BE2C (cell line): Measurements from ENCODE around the gene PLA2G7.

ENCODE experiments used
- DNase-seq: peaks from one replicate; pipeline ENCODE4 v3.0.0-alpha.2; 2020
- H3K27me3 ChIP-seq: fragments of 250-450 bp; sonication (Bioruptor Pico); 2 replicates; pipeline ENCODE4 v1.5.1; 2020; ENCODE audit warnings: mild to moderate bottlenecking
- H3K36me3 ChIP-seq: fragments of 250-450 bp; sonication (Bioruptor Pico); 2 replicates; pipeline ENCODE4 v1.5.1; 2020; ENCODE audit warnings: mild to moderate bottlenecking
- H3K4me1 ChIP-seq: fragments of 250-450 bp; sonication (Bioruptor Pico); 2 replicates; pipeline ENCODE4 v1.5.1; 2020
- H3K4me3 ChIP-seq: 2 replicates; pipeline ENCODE4 v1.5.1; 2011; ENCODE audit warnings: low read depth, low read length
- H3K9me3 ChIP-seq: fragments of 250-450 bp; sonication (Bioruptor Pico); 2 replicates; pipeline ENCODE4 v1.5.1; 2020
- TF ChIP-seq, protein P1 (sequence below): IDR thresholded peaks from 2 replicates; pipeline ENCODE4 v1.5.1; 2012; ENCODE audit warnings: mild to moderate bottlenecking, low read depth, low read length

PLA2G7 gene

DNA sequence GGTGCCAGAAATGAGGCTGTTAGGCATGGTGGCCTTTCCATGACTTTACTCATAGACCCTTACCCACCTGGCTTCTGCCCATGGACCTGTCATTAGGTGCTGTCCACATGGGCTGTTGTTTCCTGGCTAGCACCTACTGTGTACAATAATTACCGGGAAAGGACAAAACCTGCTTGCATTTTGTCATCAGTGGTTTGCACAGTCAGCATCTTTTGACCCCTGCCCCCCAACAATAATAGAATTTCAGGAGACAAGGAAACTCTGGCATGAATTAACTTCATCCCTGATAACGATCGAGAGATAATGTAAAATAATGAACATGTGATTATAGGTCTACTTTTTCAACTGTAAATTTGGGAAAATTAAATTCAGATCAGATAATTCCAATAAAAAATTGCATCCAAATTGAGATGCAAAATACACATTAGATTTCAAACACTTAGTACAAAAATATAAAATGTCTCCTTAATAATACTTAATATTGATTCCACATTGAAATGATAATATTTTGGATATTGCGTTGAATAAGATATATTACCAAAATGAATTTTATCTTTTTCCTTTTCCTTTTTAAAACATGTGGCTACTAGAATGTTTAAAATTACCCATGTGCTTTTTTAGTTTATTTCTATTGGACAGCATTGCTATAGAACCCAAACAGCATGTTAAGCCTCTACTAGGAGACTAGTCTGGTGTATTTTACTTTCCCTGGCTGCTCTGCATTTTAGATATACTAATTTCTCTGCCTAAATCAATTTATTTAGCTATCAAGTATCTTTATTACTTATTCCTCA is 24.0 kb upstream of the PLA2G7 start:
- Histone ChIP-seq H3K9me3 (no peaks in the 10 kb centered on the region), H3K4me1 (no peaks in the 10 kb centered on the region), H3K27me3 (no peaks in the 10 kb centered on the region), H3K4me3 (no peak overlapping the region), H3K36me3 (no peaks in the 10 kb centered on the region)
- TF ChIP-seq, protein P1, sequence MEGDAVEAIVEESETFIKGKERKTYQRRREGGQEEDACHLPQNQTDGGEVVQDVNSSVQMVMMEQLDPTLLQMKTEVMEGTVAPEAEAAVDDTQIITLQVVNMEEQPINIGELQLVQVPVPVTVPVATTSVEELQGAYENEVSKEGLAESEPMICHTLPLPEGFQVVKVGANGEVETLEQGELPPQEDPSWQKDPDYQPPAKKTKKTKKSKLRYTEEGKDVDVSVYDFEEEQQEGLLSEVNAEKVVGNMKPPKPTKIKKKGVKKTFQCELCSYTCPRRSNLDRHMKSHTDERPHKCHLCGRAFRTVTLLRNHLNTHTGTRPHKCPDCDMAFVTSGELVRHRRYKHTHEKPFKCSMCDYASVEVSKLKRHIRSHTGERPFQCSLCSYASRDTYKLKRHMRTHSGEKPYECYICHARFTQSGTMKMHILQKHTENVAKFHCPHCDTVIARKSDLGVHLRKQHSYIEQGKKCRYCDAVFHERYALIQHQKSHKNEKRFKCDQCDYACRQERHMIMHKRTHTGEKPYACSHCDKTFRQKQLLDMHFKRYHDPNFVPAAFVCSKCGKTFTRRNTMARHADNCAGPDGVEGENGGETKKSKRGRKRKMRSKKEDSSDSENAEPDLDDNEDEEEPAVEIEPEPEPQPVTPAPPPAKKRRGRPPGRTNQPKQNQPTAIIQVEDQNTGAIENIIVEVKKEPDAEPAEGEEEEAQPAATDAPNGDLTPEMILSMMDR, result no peak
- DNase-seq, result no peak

DNA sequence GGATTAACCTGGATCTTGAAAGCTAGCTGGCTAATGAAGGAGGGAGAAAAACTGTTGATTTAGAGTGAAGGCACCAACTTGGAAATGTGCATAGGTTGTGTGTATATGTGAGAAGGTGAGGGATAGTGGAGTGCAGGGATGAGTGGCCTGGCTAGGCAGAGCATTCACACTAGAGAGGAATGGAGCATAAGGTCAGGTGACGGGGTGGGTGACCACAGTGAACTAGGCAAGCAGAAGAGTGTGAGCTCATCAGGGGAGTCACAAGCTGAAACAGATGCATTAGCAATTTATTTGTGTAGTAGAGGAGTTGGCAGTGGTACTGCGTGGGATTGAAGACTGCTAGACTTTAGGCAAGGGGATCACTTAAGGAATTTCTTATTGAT is 22.0 kb upstream of the PLA2G7 start:
- DNase-seq, result no peak
- Histone ChIP-seq H3K27me3 (no peaks in the 10 kb centered on the region), H3K4me1 (no peaks in the 10 kb centered on the region), H3K9me3 (no peaks in the 10 kb centered on the region), H3K4me3 (no peak overlapping the region), H3K36me3 (no peaks in the 10 kb centered on the region)
- TF ChIP-seq, protein P1, result no peak

DNA sequence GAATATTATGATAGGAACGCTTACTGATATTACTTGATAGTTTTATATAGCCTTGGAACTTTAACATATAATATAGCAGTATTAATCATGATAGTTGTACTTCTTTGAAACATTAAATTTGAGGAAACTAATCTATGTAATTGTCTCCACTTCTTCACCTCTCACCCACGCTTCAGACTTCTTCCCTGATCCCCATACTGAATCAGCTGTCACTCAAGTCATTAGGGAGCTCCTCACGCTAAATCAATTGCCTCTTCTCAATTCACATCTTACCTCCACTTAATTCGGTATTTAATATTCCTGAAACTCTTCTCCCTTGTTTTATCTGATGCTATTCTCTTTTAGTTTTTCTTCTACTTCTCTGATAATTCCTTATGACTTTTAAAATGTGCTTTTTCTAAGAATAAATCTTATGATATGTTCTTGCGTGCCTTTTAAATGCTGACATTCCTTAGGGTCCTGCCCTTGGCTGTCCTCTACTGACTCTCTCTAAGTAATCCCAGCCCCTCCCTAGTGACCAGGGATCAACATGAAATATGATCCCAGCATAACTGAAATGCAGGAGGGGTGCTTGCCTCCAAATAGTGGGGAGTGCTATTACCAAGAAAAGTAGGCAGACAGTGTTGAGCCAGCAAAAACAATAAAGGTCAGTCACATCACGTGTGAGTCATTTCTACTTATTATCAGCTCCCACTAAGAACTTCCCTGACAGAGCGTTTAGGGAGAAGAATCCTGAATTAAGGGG is 21.5 kb upstream of the PLA2G7 start:
- TF ChIP-seq, protein P1, result no peak
- no peak overlapping the region for H3K4me3 ChIP-seq
- DNase-seq, result no peak
- H3K27me3 ChIP-seq, result no peaks in the 10 kb centered on the region
- H3K9me3 ChIP-seq, result no peaks in the 10 kb centered on the region
- H3K36me3 ChIP-seq, result no peaks in the 10 kb centered on the region
- H3K4me1 ChIP-seq, result no peaks in the 10 kb centered on the region

DNA sequence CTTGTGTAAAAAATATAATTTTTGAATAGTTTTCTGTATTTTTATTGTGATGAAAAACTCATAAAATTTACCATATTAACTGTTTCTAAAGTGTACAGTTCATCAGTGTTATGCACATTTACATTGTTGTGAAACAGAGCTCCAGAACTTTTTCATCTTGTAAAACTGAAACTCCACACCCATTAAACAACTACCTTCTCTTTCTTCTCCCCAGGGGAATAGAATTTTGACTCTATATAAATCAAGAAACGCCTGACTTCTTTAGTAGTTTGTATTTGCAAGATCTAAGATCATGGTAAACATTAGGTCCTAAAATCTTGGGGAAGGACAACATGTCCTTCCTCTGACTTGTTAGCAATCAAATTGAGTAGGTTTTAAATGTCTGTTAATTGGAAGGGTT is 20.7 kb upstream of the PLA2G7 start:
- H3K4me1 ChIP-seq, result no peaks in the 10 kb centered on the region
- TF ChIP-seq, protein P1, result no peak
- H3K9me3 ChIP-seq, result no peaks in the 10 kb centered on the region
- no peaks in the 10 kb centered on the region for H3K36me3 ChIP-seq
- no peak overlapping the region for H3K4me3 ChIP-seq
- no peak for DNase-seq
- H3K27me3 ChIP-seq, result no peaks in the 10 kb centered on the region

DNA sequence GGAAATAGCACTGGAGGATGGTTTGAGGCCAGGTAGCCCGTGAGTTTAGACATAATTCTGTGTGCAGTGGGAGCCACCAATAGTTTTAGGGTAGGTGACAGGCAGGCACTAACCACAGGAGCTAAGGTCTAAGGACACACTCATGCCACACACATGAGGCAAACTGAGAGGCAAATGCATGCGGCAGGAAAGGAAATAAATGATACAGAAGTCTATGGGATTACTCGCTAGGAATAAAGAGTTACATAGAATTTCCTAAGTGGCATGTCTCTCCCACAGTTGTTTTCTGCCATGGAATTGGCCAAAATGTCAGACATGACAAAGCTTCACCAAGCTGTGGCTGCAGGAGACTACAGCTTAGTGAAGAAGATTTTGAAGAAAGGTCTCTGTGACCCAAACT is 16.5 kb upstream of the PLA2G7 start:
- Histone ChIP-seq H3K4me3 (no peak overlapping the region), H3K36me3 (no peaks in the 10 kb centered on the region), H3K9me3 (no peaks in the 10 kb centered on the region), H3K27me3 (no peaks in the 10 kb centered on the region), H3K4me1 (no peaks in the 10 kb centered on the region)
- no peak for DNase-seq
- TF ChIP-seq, protein P1, result no peak

DNA sequence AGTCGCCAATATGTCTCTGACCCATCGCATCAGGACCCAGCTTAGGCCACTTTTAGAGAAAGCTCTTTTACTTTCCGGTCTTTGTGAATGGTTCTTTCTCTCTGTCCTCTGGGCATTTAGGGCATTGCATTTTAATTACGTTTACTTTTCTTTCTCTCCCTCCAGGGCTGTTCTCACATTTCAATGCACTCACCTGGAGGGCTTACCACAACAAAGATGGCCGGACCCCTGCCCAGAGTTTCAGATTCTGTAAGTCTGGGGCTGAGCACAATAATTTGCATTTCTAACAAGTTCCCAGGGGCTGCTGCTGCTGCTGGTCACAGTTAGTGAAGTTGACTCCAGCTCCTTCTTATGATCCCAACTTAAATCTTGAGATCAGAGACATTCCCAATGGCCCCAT is 14.6 kb upstream of the PLA2G7 start:
- Histone ChIP-seq H3K36me3 (no peaks in the 10 kb centered on the region), H3K27me3 (no peaks in the 10 kb centered on the region), H3K4me3 (no peak overlapping the region), H3K9me3 (no peaks in the 10 kb centered on the region), H3K4me1 (no peaks in the 10 kb centered on the region)
- TF ChIP-seq, protein P1, result no peak
- DNase-seq, result no peak
